H9 (cell line): Measurements from ENCODE around the gene HMCN1. TPM values are rescaled to one million over a fixed set of nuclear protein-coding genes. Genes with fewer than 3 reads are reported as not detected.

ENCODE experiments used
- DNase-seq: peaks from one replicate; pipeline ENCODE4 v3.0.0-alpha.2; 2017
- H2AFZ ChIP-seq: one replicate; pipeline ENCODE4 v1.6.1; 2013; ENCODE audit warnings: mild to moderate bottlenecking, low read length, control low read depth, moderate library complexity
- H2AK5ac ChIP-seq: 2 replicates; pipeline ENCODE4 v1.6.1; 2013; ENCODE audit warnings: low read length, control low read depth, mixed read lengths; ENCODE audit not compliant: insufficient read length
- H2BK120ac ChIP-seq: one replicate; pipeline ENCODE4 v1.6.1; 2013; ENCODE audit warnings: low read depth, mild to moderate bottlenecking, low read length, control low read depth, inconsistent platforms; ENCODE audit not compliant: poor library complexity, severe bottlenecking
- H2BK12ac ChIP-seq: 2 replicates; pipeline ENCODE4 v1.6.1; 2013; ENCODE audit warnings: low read length, control low read depth, mixed read lengths, low read depth; ENCODE audit not compliant: insufficient read length
- H2BK15ac ChIP-seq: 2 replicates; pipeline ENCODE4 v1.6.1; 2013; ENCODE audit warnings: low read depth, low read length, control low read depth
- H2BK20ac ChIP-seq: one replicate; pipeline ENCODE4 v1.6.1; 2013; ENCODE audit warnings: low read depth, mild to moderate bottlenecking, low read length, control low read depth, inconsistent platforms; ENCODE audit not compliant: poor library complexity, severe bottlenecking
- H2BK5ac ChIP-seq: 2 replicates; pipeline ENCODE4 v1.6.1; 2013; ENCODE audit warnings: low read length, control low read depth, mixed read lengths; ENCODE audit not compliant: insufficient read length
- H3K14ac ChIP-seq: 2 replicates; pipeline ENCODE4 v1.6.1; 2013; ENCODE audit warnings: low read length, control low read depth; ENCODE audit not compliant: insufficient read depth
- H3K18ac ChIP-seq: 2 replicates; pipeline ENCODE4 v1.6.1; 2013; ENCODE audit warnings: low read depth, mild to moderate bottlenecking, mixed read lengths, low read length, control low read depth; ENCODE audit not compliant: insufficient read length
- H3K23ac ChIP-seq: 2 replicates; pipeline ENCODE4 v1.6.1; 2013; ENCODE audit warnings: low read length, control low read depth, mixed read lengths, low read depth; ENCODE audit not compliant: insufficient read length
- H3K23me2 ChIP-seq: 2 replicates; pipeline ENCODE4 v1.6.1; 2013; ENCODE audit warnings: low read depth, mild to moderate bottlenecking, mixed read lengths, low read length, control low read depth; ENCODE audit not compliant: insufficient read length, poor library complexity, severe bottlenecking
- H3K27ac ChIP-seq: 2 replicates; pipeline ENCODE4 v1.5.1; 2013; ENCODE audit warnings: low read length, control low read depth, mixed read lengths, low read depth; ENCODE audit not compliant: insufficient read length
- H3K27me3 ChIP-seq: 2 replicates; pipeline ENCODE4 v1.6.1; 2013; ENCODE audit warnings: low read length, control low read depth, inconsistent platforms; ENCODE audit not compliant: insufficient read depth
- H3K4ac ChIP-seq: 2 replicates; pipeline ENCODE4 v1.6.1; 2013; ENCODE audit warnings: low read depth, mild to moderate bottlenecking, control low read depth, inconsistent platforms, low read length, moderate library complexity
- H3K4me1 ChIP-seq: 2 replicates; pipeline ENCODE4 v1.6.1; 2013; ENCODE audit warnings: low read length, control low read depth, inconsistent platforms; ENCODE audit not compliant: insufficient read depth
- H3K4me2 ChIP-seq: 2 replicates; pipeline ENCODE4 v1.6.1; 2013; ENCODE audit warnings: low read length, control low read depth, mixed read lengths; ENCODE audit not compliant: insufficient read length, insufficient read depth
- H3K56ac ChIP-seq: 2 replicates; pipeline ENCODE4 v1.6.1; 2013; ENCODE audit warnings: low read depth, mild to moderate bottlenecking, mixed read lengths, low read length, control low read depth; ENCODE audit not compliant: insufficient read length
- H3K79me1 ChIP-seq: 2 replicates; pipeline ENCODE4 v1.6.1; 2013; ENCODE audit warnings: low read depth, mild to moderate bottlenecking, moderate library complexity, low read length, control low read depth, inconsistent platforms; ENCODE audit not compliant: insufficient read depth, poor library complexity, severe bottlenecking
- H3K79me2 ChIP-seq: 2 replicates; pipeline ENCODE4 v1.6.1; 2013; ENCODE audit warnings: low read length, control low read depth, inconsistent platforms; ENCODE audit not compliant: insufficient read depth
- H3K9ac ChIP-seq: 2 replicates; pipeline ENCODE4 v1.6.1; 2013; ENCODE audit warnings: low read length, control low read depth, mixed read lengths; ENCODE audit not compliant: insufficient read length; ENCODE audit errors: extremely low read depth
- H3K9me3 ChIP-seq: one replicate; pipeline ENCODE4 v1.6.1; 2013; ENCODE audit warnings: low read depth, low read length, inconsistent platforms; ENCODE audit not compliant: control insufficient read depth
- H3T11ph ChIP-seq: one replicate; pipeline ENCODE4 v1.6.1; 2013; ENCODE audit warnings: mild to moderate bottlenecking, low read length, control low read depth, inconsistent platforms
- H4K20me1 ChIP-seq: one replicate; pipeline ENCODE4 v1.6.1; 2013; ENCODE audit not compliant: control insufficient read depth, insufficient read length, insufficient read depth
- H4K5ac ChIP-seq: 2 replicates; pipeline ENCODE4 v1.6.1; 2013; ENCODE audit warnings: low read depth, mild to moderate bottlenecking, mixed read lengths, low read length, control low read depth; ENCODE audit not compliant: insufficient read length
- H4K8ac ChIP-seq: replicated peaks from 2 replicates; pipeline ENCODE4 v1.6.1; 2013; ENCODE audit warnings: low read length, control low read depth, mixed read lengths, low read depth; ENCODE audit not compliant: insufficient read length
- H4K91ac ChIP-seq: 2 replicates; pipeline ENCODE4 v1.6.1; 2013; ENCODE audit warnings: low read depth, mild to moderate bottlenecking, moderate library complexity, mixed read lengths, low read length, control low read depth; ENCODE audit not compliant: insufficient read length
- H3K27ac Mint-ChIP-seq, 3 experiments: 2 replicates in 2 of 3; 3 replicates in 1 of 3; pipeline ENCODE4 v1.8.0; 2020 to 2021; ENCODE audit warnings: mixed read lengths in 3 of 3, mild to moderate bottlenecking in 1 of 3, moderate library complexity in 1 of 3
- H3K27me3 Mint-ChIP-seq: 2 replicates; pipeline ENCODE4 v1.8.0; 2021; ENCODE audit warnings: low read depth, mild to moderate bottlenecking, moderate library complexity, mixed read lengths
- H3K36me3 Mint-ChIP-seq, 3 experiments: 2 replicates in 2 of 3; 3 replicates in 1 of 3; pipeline ENCODE4 v1.8.0; 2020 to 2021; ENCODE audit warnings: low read depth in 3 of 3, mixed read lengths in 3 of 3; ENCODE audit not compliant: insufficient read depth in 1 of 3
- H3K4me1 Mint-ChIP-seq, 2 experiments: 2 replicates each; pipeline ENCODE4 v1.8.0; 2020; ENCODE audit warnings: mixed read lengths in 2 of 2
- H3K4me3 Mint-ChIP-seq, 2 experiments: 2 replicates in 1 of 2; 3 replicates in 1 of 2; pipeline ENCODE4 v1.8.0; 2020 to 2021; ENCODE audit warnings: mild to moderate bottlenecking in 2 of 2, mixed read lengths in 2 of 2, moderate library complexity in 1 of 2
- H3K9me3 Mint-ChIP-seq, 2 experiments: 2 replicates in 1 of 2; 3 replicates in 1 of 2; pipeline ENCODE4 v1.8.0; 2020; ENCODE audit warnings: mild to moderate bottlenecking in 2 of 2, mixed read lengths in 2 of 2, moderate library complexity in 1 of 2
- CTCF ChIP-seq: fragments of 200-600 bp; sonication (generic); conservative IDR thresholded peaks from 3 replicates; pipeline ENCODE4 v1.8.0; 2021; ENCODE audit warnings: antibody characterized with exemption, mild to moderate bottlenecking
- WGBS: extraction: QIAGEN DNeasy Blood & Tissue Kit; methylation state at CpG from one replicate; pipeline ENCODE4 v1.1.7; 2013; ENCODE audit warnings: missing lambda C conversion rate, low lambda C conversion rate, mixed read lengths; ENCODE audit not compliant: insufficient read length; ENCODE audit errors: extremely low coverage; 5-methylcytosine and 5-hydroxymethylcytosine counted together
- total RNA-seq: library from RNA; stranded (reverse); gene quantifications from 2 replicates; pipeline ENCODE4 v1.2.1, GENCODE V29; 2021

HMCN1 gene
- total RNA-seq, 1 experiment from 2014 or later, result 3.3 TPM

DNA sequence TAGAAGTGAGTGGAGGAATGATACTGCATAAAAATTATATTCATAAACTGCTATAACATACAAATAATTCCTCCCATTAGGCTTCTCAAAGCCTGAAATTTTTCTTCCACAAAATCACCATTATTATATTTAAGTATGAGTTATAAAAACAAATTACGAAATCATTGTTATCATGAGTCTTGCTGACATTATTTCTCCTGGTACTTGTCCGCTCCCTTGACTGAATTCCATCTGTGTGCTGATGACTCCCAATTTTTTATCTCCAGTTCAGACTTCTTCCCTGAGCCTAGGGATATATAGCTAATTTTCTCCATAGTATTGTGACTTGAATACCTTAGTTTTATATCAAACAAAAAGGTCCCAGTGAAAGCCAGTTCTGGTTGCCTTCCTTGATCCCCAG lies 268.2 kb downstream of the HMCN1 start:
- Histone ChIP-seq H3K23ac (no peak overlapping the region), H3K27me3 (no peaks in the 10 kb centered on the region), H3T11ph (no peak overlapping the region), H2AK5ac (no peak overlapping the region), H3K56ac (no peak overlapping the region), H3K4ac (no peak overlapping the region), H2BK12ac (no peak overlapping the region), H2BK20ac (no peak overlapping the region), H3K27ac (no peak overlapping the region), H3K79me2 (no peaks in the 10 kb centered on the region), H3K9me3 (no peaks in the 10 kb centered on the region), H3K4me1 (no peaks in the 10 kb centered on the region), H3K14ac (no peak overlapping the region), H3K9ac (no peak overlapping the region), H4K8ac (no peak overlapping the region), H3K79me1 (no peaks in the 10 kb centered on the region), H4K5ac (no peak overlapping the region), H3K4me2 (no peak overlapping the region), H4K91ac (no peak overlapping the region), H3K18ac (no peak overlapping the region), H4K20me1 (no peaks in the 10 kb centered on the region), H2AFZ (no peak overlapping the region), H2BK15ac (no peak overlapping the region), H2BK120ac (no peak overlapping the region), H3K23me2 (no peaks in the 10 kb centered on the region), H2BK5ac (no peak overlapping the region)
- Mint-ChIP-seq H3K4me3 (no peak overlapping the region), H3K4me1 (no peaks in the 10 kb centered on the region), H3K36me3 (no peaks in the 10 kb centered on the region), H3K9me3 (no peaks in the 10 kb centered on the region), H3K27me3 (no peaks in the 10 kb centered on the region), H3K27ac (no peak overlapping the region; a peak in 1 of 7 replicates)
- no peak for DNase-seq
- no CpG with 5 or more reads among the region's 2 CpGs for WGBS
- no peak for TF ChIP-seq CTCF
